Astrocyte (in vitro differentiated cells and primary cell): ENCODE measurements around the gene RAD52. TPM values are rescaled to one million over a fixed set of nuclear protein-coding genes. Genes with fewer than 3 reads are reported as not detected.

Source experiments
- DNase-seq: peaks from one replicate; pipeline ENCODE4 v3.0.0-alpha.2; 2010; ENCODE audit warnings: low read depth
- FAIRE-seq: peaks from 2 replicates; lab custom pipeline; 2011; peaks lifted over from hg19 to GRCh38; lab: Jason Lieb, UNC
- H2AFZ ChIP-seq: 2 replicates; pipeline ENCODE4 v1.6.0; 2012; ENCODE audit warnings: low read depth, low read length, inconsistent platforms
- H3K27ac ChIP-seq: 2 replicates; pipeline ENCODE4 v1.5.1; 2011; ENCODE audit warnings: low read depth, low read length, inconsistent platforms
- H3K27me3 ChIP-seq: 2 replicates; pipeline ENCODE4 v1.6.0; 2011; ENCODE audit warnings: low read length, inconsistent platforms; ENCODE audit not compliant: insufficient read depth
- H3K36me3 ChIP-seq: 2 replicates; pipeline ENCODE4 v1.5.1; 2011; ENCODE audit warnings: low read length, inconsistent platforms; ENCODE audit not compliant: insufficient read depth
- H3K4me1 ChIP-seq: 2 replicates; pipeline ENCODE4 v1.5.1; 2011; ENCODE audit warnings: low read length, inconsistent platforms; ENCODE audit not compliant: insufficient read depth
- H3K4me2 ChIP-seq: 2 replicates; pipeline ENCODE4 v1.6.0; 2012; ENCODE audit warnings: low read length, inconsistent platforms
- H3K4me3 ChIP-seq: 2 replicates; pipeline ENCODE4 v1.5.1; 2011; ENCODE audit warnings: low read depth, mild to moderate bottlenecking, low read length, inconsistent platforms; ENCODE audit not compliant: insufficient read depth
- H3K79me2 ChIP-seq: 2 replicates; pipeline ENCODE4 v1.6.0; 2012; ENCODE audit warnings: mild to moderate bottlenecking, low read length, inconsistent platforms; ENCODE audit not compliant: insufficient read depth
- H3K9ac ChIP-seq: 2 replicates; pipeline ENCODE4 v1.6.0; 2012; ENCODE audit warnings: mild to moderate bottlenecking, low read length, inconsistent platforms
- H3K9me3 ChIP-seq: 2 replicates; pipeline ENCODE4 v1.5.1; 2012; ENCODE audit warnings: low read depth, mild to moderate bottlenecking, low read length, inconsistent platforms; ENCODE audit not compliant: insufficient read depth
- H4K20me1 ChIP-seq: 2 replicates; pipeline ENCODE4 v1.6.0; 2012; ENCODE audit warnings: low read length, inconsistent platforms; ENCODE audit not compliant: insufficient read depth
- H3K27ac Mint-ChIP-seq: one replicate; pipeline ENCODE4 v1.8.0; 2021; ENCODE audit warnings: mild to moderate bottlenecking, mixed read lengths; ENCODE audit not compliant: unreplicated experiment
- H3K27me3 Mint-ChIP-seq: one replicate; pipeline ENCODE4 v1.8.0; 2021; ENCODE audit warnings: low read depth, mixed read lengths; ENCODE audit not compliant: unreplicated experiment
- H3K36me3 Mint-ChIP-seq: one replicate; pipeline ENCODE4 v1.8.0; 2021; ENCODE audit warnings: low read depth, mixed read lengths; ENCODE audit not compliant: unreplicated experiment
- H3K4me1 Mint-ChIP-seq: one replicate; pipeline ENCODE4 v1.8.0; 2021; ENCODE audit warnings: low read depth, mixed read lengths; ENCODE audit not compliant: unreplicated experiment
- H3K4me3 Mint-ChIP-seq: one replicate; pipeline ENCODE4 v1.8.0; 2021; ENCODE audit warnings: mild to moderate bottlenecking, moderate library complexity, mixed read lengths; ENCODE audit not compliant: unreplicated experiment
- H3K9me3 Mint-ChIP-seq: one replicate; pipeline ENCODE4 v1.8.0; 2021; ENCODE audit warnings: mild to moderate bottlenecking, mixed read lengths; ENCODE audit not compliant: unreplicated experiment
- CTCF ChIP-seq: IDR thresholded peaks from 2 replicates; pipeline ENCODE4 v1.5.1; 2011; ENCODE audit warnings: low read depth, mild to moderate bottlenecking, inconsistent platforms, low read length, moderate library complexity; ENCODE audit not compliant: insufficient read depth
- EZH2 ChIP-seq: IDR thresholded peaks from 2 replicates; pipeline ENCODE4 v1.6.1; 2012; ENCODE audit warnings: mild to moderate bottlenecking, low read length, inconsistent platforms; ENCODE audit not compliant: insufficient read depth
- total RNA-seq: library from RNA; stranded (reverse); gene quantifications from 2 replicates; pipeline ENCODE4 v1.2.1, GENCODE V29; 2021

The RAD52 gene
- total RNA-seq, 1 donor from 2014 or later, result 11.7 TPM

GRCh38 chr12:968545-968944 lies 19.1 kb upstream of the RAD52 start:
- no peak overlapping the region for H2AFZ ChIP-seq
- H3K4me1 ChIP-seq, result no peaks in the 10 kb centered on the region
- no peak overlapping the region for H3K27ac Mint-ChIP-seq
- H3K9me3 ChIP-seq, result no peaks in the 10 kb centered on the region
- no peak for DNase-seq
- H3K4me3 ChIP-seq, result no peak overlapping the region
- TF ChIP-seq EZH2, result no peak
- no peak for TF ChIP-seq CTCF
- no peak for FAIRE-seq
- H4K20me1 ChIP-seq, result no peaks in the 10 kb centered on the region
- no peak overlapping the region for H3K4me2 ChIP-seq
- H3K36me3 Mint-ChIP-seq, result no peaks in the 10 kb centered on the region
- H3K4me1 Mint-ChIP-seq, result no peaks in the 10 kb centered on the region
- no peaks in the 10 kb centered on the region for H3K27me3 ChIP-seq
- no peaks in the 10 kb centered on the region for H3K79me2 ChIP-seq
- H3K4me3 Mint-ChIP-seq, result no peak overlapping the region
- no peak overlapping the region for H3K27ac ChIP-seq
- H3K9me3 Mint-ChIP-seq, result no peaks in the 10 kb centered on the region
- H3K36me3 ChIP-seq, result no peaks in the 10 kb centered on the region
- no peaks in the 10 kb centered on the region for H3K27me3 Mint-ChIP-seq
- no peak overlapping the region for H3K9ac ChIP-seq

- Histone ChIP-seq H2AFZ (no peak overlapping the region), H3K4me2 (no peak overlapping the region), H3K36me3 (no peaks in the 10 kb centered on the region), H3K4me3 (no peak overlapping the region), H3K79me2 (no peaks in the 10 kb centered on the region), H3K9ac (no peak overlapping the region), H3K4me1 (no peaks in the 10 kb centered on the region), H4K20me1 (no peaks in the 10 kb centered on the region), H3K27me3 (no peaks in the 10 kb centered on the region), H3K9me3 (no peaks in the 10 kb centered on the region), H3K27ac (no peak overlapping the region)
- FAIRE-seq (no peak), DNase-seq (no peak)
- no peak for TF ChIP-seq CTCF
- TF ChIP-seq EZH2, result no peak
- Mint-ChIP-seq H3K9me3 (no peaks in the 10 kb centered on the region), H3K4me3 (no peak overlapping the region), H3K36me3 (no peaks in the 10 kb centered on the region), H3K27ac (no peak overlapping the region), H3K27me3 (no peaks in the 10 kb centered on the region), H3K4me1 (no peaks in the 10 kb centered on the region)
Observed at GRCh38 chr12:967641-968040, 18.1 kb upstream of the RAD52 start.

GRCh38 chr12:966724-967123 lies 17.2 kb upstream of the RAD52 start:
- H2AFZ ChIP-seq, result no peak overlapping the region
- no peak overlapping the region for H3K4me3 Mint-ChIP-seq
- H3K4me2 ChIP-seq, result no peak overlapping the region
- H3K27me3 Mint-ChIP-seq, result no peaks in the 10 kb centered on the region
- no peaks in the 10 kb centered on the region for H4K20me1 ChIP-seq
- no peaks in the 10 kb centered on the region for H3K4me1 Mint-ChIP-seq
- H3K27ac Mint-ChIP-seq, result no peak overlapping the region
- H3K4me3 ChIP-seq, result no peak overlapping the region
- no peaks in the 10 kb centered on the region for H3K9me3 ChIP-seq
- FAIRE-seq (no peak), DNase-seq (no peak)
- H3K27ac ChIP-seq, result no peak overlapping the region
- H3K36me3 ChIP-seq, result no peaks in the 10 kb centered on the region
- no peaks in the 10 kb centered on the region for H3K36me3 Mint-ChIP-seq
- H3K79me2 ChIP-seq, result no peaks in the 10 kb centered on the region
- H3K4me1 ChIP-seq, result no peaks in the 10 kb centered on the region
- no peak overlapping the region for H3K9ac ChIP-seq
- TF ChIP-seq CTCF (no peak), EZH2 (no peak)
- no peaks in the 10 kb centered on the region for H3K27me3 ChIP-seq
- H3K9me3 Mint-ChIP-seq, result no peaks in the 10 kb centered on the region
